MM.1S (cell line): ENCODE results near the gene TOR4A.

Experiments used
- DNase-seq: peaks from one replicate; pipeline ENCODE4 v3.0.0-alpha.2; 2015
- H2AFZ ChIP-seq: fragments of 300-600 bp; sonication (generic); 2 replicates; pipeline ENCODE4 v1.6.0; 2016; ENCODE audit warnings: antibody characterized with exemption, low read length
- H3F3A ChIP-seq: fragments of 300-600 bp; sonication (generic); 2 replicates; pipeline ENCODE4 v1.6.1; 2016; ENCODE audit warnings: mild to moderate bottlenecking, antibody characterized with exemption, low read length, moderate library complexity, mixed read lengths; ENCODE audit not compliant: insufficient read depth
- H3K27ac ChIP-seq: fragments of 300-600 bp; sonication (generic); 2 replicates; pipeline ENCODE4 v1.5.1; 2016; ENCODE audit warnings: mild to moderate bottlenecking, low read length
- H3K27me3 ChIP-seq: fragments of 300-600 bp; sonication (generic); replicated peaks from 2 replicates; pipeline ENCODE4 v1.6.0; 2016; ENCODE audit warnings: low read length; ENCODE audit not compliant: insufficient read depth
- H3K36me3 ChIP-seq: fragments of 300-600 bp; sonication (generic); replicated peaks from 2 replicates; pipeline ENCODE4 v1.6.1; 2016; ENCODE audit warnings: mild to moderate bottlenecking, low read length, mixed read lengths; ENCODE audit not compliant: insufficient read depth
- H3K4me1 ChIP-seq: fragments of 300-600 bp; sonication (generic); 2 replicates; pipeline ENCODE4 v1.6.1; 2016; ENCODE audit warnings: low read length, mixed read lengths
- H3K4me2 ChIP-seq: fragments of 300-600 bp; sonication (generic); 2 replicates; pipeline ENCODE4 v1.6.0; 2016; ENCODE audit warnings: low read depth, low read length
- H3K4me3 ChIP-seq: fragments of 300-600 bp; sonication (generic); 2 replicates; pipeline ENCODE4 v1.5.1; 2016; ENCODE audit warnings: low read length, mixed read lengths
- H3K79me2 ChIP-seq: fragments of 300-600 bp; sonication (generic); 2 replicates; pipeline ENCODE4 v1.6.1; 2016; ENCODE audit warnings: mixed run types, low read length, mixed read lengths
- H3K9ac ChIP-seq: fragments of 300-600 bp; sonication (generic); 2 replicates; pipeline ENCODE4 v1.6.1; 2016; ENCODE audit warnings: low read length, mixed read lengths
- H3K9me2 ChIP-seq: fragments of 300-600 bp; sonication (generic); replicated peaks from 2 replicates; pipeline ENCODE4 v1.6.1; 2016; ENCODE audit warnings: mild to moderate bottlenecking, low read length, mixed read lengths; ENCODE audit not compliant: insufficient read depth
- H3K9me3 ChIP-seq: fragments of 300-600 bp; sonication (generic); replicated peaks from 2 replicates; pipeline ENCODE4 v1.6.1; 2016; ENCODE audit warnings: mild to moderate bottlenecking, low read length, mixed read lengths; ENCODE audit not compliant: insufficient read depth
- H4K20me1 ChIP-seq: fragments of 300-600 bp; sonication (generic); 2 replicates; pipeline ENCODE4 v1.6.1; 2016; ENCODE audit warnings: mild to moderate bottlenecking, low read length, moderate library complexity, mixed read lengths; ENCODE audit not compliant: insufficient read depth
- CTCF ChIP-seq: fragments of 300-600 bp; sonication (generic); IDR thresholded peaks from 2 replicates; pipeline ENCODE4 v1.5.1; 2016; ENCODE audit warnings: antibody characterized with exemption, low read length, mixed read lengths
- EZH2 ChIP-seq: fragments of 300-600 bp; sonication (generic); optimal IDR thresholded peaks from 2 replicates; pipeline ENCODE3; 2017; ENCODE audit warnings: low read depth, mild to moderate bottlenecking, antibody characterized with exemption, low read length, mixed read lengths
- EZH2phosphoT487 ChIP-seq: fragments of 300-600 bp; sonication (generic); IDR thresholded peaks from 2 replicates; pipeline ENCODE4 v1.6.1; 2018; ENCODE audit warnings: antibody characterized with exemption, low read length

Gene TOR4A

DNA sequence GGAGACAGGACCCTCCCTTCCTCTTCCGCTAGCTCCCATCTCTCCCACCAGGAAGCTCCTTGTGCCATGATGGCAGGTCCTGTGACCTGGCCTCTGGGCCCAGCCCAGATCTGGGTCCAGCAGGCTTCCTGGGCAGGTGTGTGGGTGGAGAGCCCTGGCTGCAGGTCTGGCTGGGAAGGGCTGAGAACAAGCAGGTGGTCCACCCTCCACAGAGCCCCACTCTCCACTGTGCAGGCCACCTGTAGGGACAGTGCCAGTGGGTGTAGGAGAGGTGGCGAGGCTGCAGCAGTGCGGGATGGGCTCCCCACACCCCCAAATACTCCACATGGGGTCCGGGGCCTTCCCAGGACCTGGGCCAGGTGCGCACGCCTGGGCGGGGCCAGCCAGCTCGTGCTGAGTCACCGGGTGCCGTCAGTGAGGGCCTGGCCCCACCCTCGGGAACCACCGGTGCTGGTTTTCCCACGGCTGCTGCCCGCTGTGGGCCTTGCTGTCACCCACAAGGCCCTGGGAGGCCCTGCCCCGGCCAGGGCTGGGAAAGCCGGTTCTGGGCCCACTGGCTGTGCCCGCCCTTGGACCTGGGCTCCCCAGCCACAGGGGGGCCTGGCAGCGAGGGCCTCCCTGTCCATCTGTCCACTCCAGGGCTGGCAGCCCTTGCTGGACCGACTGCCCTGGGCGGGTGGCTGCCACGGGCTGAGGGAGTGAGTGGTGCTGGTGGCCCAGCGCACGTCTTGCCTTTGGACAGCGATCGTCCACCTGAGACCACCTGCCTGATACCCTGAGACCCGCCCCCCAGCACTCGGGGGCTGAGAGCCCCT, 33.9 kb downstream of the TOR4A start:
- H3K4me1 ChIP-seq: no peaks in the 10 kb centered on the region; the same call in 1 of the 2 replicates
- H3K27me3 ChIP-seq: peaks cover 41% of the 10 kb centered on the region
- H3K9me3 ChIP-seq: no peaks in the 10 kb centered on the region
- H3F3A ChIP-seq: no peaks in the 10 kb centered on the region
- H2AFZ ChIP-seq: no peak overlapping the region
- no peaks in the 10 kb centered on the region for H3K36me3 ChIP-seq
- no peak overlapping the region for H3K9ac ChIP-seq
- TF ChIP-seq CTCF (no peak), EZH2 (no peak), EZH2phosphoT487 (no peak)
- H3K79me2 ChIP-seq: no peaks in the 10 kb centered on the region
- no peak for DNase-seq
- H3K4me3 ChIP-seq: no peak overlapping the region
- no peaks in the 10 kb centered on the region for H4K20me1 ChIP-seq
- H3K27ac ChIP-seq: no peak overlapping the region
- peak overlapping the region; percentile 7; the same call in 1 of the 2 replicates for H3K4me2 ChIP-seq
- H3K9me2 ChIP-seq: no peaks in the 10 kb centered on the region

GRCh38 chr9:137311986-137312851, 34.7 kb downstream of the TOR4A start:
- no peak overlapping the region for H2AFZ ChIP-seq
- H3K9ac ChIP-seq: no peak overlapping the region
- H3K4me1 ChIP-seq: no peaks in the 10 kb centered on the region; the same call in 1 of the 2 replicates
- DNase-seq: no peak
- H3F3A ChIP-seq: no peaks in the 10 kb centered on the region
- H3K9me3 ChIP-seq: no peaks in the 10 kb centered on the region
- H3K79me2 ChIP-seq: no peaks in the 10 kb centered on the region
- H3K27me3 ChIP-seq: peaks cover 41% of the 10 kb centered on the region
- no peaks in the 10 kb centered on the region for H3K9me2 ChIP-seq
- H3K36me3 ChIP-seq: no peaks in the 10 kb centered on the region
- H3K27ac ChIP-seq: no peak overlapping the region
- no peak overlapping the region for H3K4me2 ChIP-seq
- no peaks in the 10 kb centered on the region for H4K20me1 ChIP-seq
- TF ChIP-seq CTCF: no peak
- TF ChIP-seq EZH2phosphoT487: no peak
- TF ChIP-seq EZH2: no peak
- no peak overlapping the region for H3K4me3 ChIP-seq

DNA sequence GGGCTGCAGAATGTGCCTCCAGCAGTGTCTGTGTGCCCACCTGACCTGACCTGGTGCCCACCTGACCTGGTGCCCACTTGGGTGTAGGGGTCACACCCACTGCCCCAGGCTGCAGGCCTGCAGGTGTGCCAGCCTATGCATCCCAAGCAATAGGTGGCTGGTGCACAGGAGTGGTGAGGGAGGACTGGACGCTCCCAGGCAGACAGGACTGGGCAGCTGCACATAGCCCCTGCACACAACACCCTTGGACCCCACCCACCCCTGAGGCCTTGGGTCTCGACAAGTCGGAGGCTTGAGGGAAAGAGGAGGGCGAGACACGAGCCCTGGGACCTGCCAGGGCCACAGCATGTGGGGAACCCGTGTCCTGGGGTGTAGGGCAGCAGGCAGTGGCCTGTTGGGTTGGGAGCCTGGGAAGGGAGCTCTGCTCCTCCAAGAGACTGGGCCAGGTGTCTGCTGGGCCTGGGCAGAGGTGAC, 35.4 kb downstream of the TOR4A start:
- H3K4me3 ChIP-seq: no peak overlapping the region
- no peak overlapping the region for H3K27ac ChIP-seq
- no peaks in the 10 kb centered on the region for H3K79me2 ChIP-seq
- no peaks in the 10 kb centered on the region for H3K9me2 ChIP-seq
- no peak for DNase-seq
- no peak for TF ChIP-seq EZH2phosphoT487
- TF ChIP-seq EZH2: no peak
- H4K20me1 ChIP-seq: no peaks in the 10 kb centered on the region
- H2AFZ ChIP-seq: no peak overlapping the region
- no peaks in the 10 kb centered on the region for H3K9me3 ChIP-seq
- H3K4me2 ChIP-seq: no peak overlapping the region
- H3K9ac ChIP-seq: no peak overlapping the region
- no peaks in the 10 kb centered on the region for H3F3A ChIP-seq
- peaks cover 43% of the 10 kb centered on the region for H3K27me3 ChIP-seq
- no peaks in the 10 kb centered on the region for H3K36me3 ChIP-seq
- no peaks in the 10 kb centered on the region; the same call in 1 of the 2 replicates for H3K4me1 ChIP-seq
